Panc1 (cell line): ENCODE results near the gene LMO1.

Experiments used
- CTCF ChIP-seq: fragments of 450-650 bp; IDR thresholded peaks from 2 replicates; pipeline ENCODE4 v1.5.1; 2017; ENCODE audit warnings: mild to moderate bottlenecking
- POLR2AphosphoS5 ChIP-seq: IDR thresholded peaks from 2 replicates; pipeline ENCODE4 v1.6.1; 2012; ENCODE audit warnings: mild to moderate bottlenecking, low read depth, low read length, moderate library complexity
- REST ChIP-seq, 2 experiments: IDR thresholded peaks; 2 replicates each; pipeline ENCODE4 v1.6.1; 2011 to 2012; ENCODE audit warnings: low read depth in 2 of 2, control low read depth in 1 of 2, low read length in 1 of 2, mild to moderate bottlenecking in 1 of 2, moderate library complexity in 1 of 2; ENCODE audit not compliant: insufficient read depth in 1 of 2
- TCF7L2 ChIP-seq: IDR thresholded peaks from 2 replicates; pipeline ENCODE4 v1.6.1; 2011; ENCODE audit warnings: mild to moderate bottlenecking, low read depth, low read length, inconsistent platforms

GRCh38 chr11:8258784-8259183 is 4.9 kb downstream of the LMO1 start:
- TF ChIP-seq POLR2AphosphoS5 (no peak), CTCF (no peak), TCF7L2 (no peak), REST (IDR thresholded peaks at IDR 0.05; ENCODE audit: insufficient read depth in 1 of 2, low read depth in 2 of 2, low read length in 1 of 2) (no peak)
